GM12891 (cell line): ENCODE results near the gene CNIH3.

ENCODE experiments used
- DNase-seq: peaks from one replicate; pipeline ENCODE4 v3.0.0; 2011; ENCODE audit warnings: low spot score; ENCODE audit not compliant: insufficient read length
- FAIRE-seq: peaks from 2 replicates; lab custom pipeline; 2011; peaks lifted over from hg19 to GRCh38; lab: Jason Lieb, UNC
- PAX5 ChIP-seq: IDR thresholded peaks from 2 replicates; pipeline ENCODE4 v1.6.1; 2011; ENCODE audit warnings: low read length, moderate library complexity, mild to moderate bottlenecking; ENCODE audit not compliant: insufficient read depth, severe bottlenecking
- POLR2A ChIP-seq: IDR thresholded peaks from 2 replicates; pipeline ENCODE4 v1.6.1; 2011; ENCODE audit warnings: low read depth, low read length, control low read depth
- POLR2AphosphoS5 ChIP-seq: IDR thresholded peaks from 2 replicates; pipeline ENCODE4 v1.6.1; 2011; ENCODE audit warnings: low read depth, low read length, control low read depth
- POU2F2 ChIP-seq: IDR thresholded peaks from 2 replicates; pipeline ENCODE4 v1.6.1; 2011; ENCODE audit warnings: low read depth, mild to moderate bottlenecking, control low read depth, low read length, moderate library complexity
- SPI1 ChIP-seq: IDR thresholded peaks from 2 replicates; pipeline ENCODE4 v1.6.1; 2011; ENCODE audit warnings: low read depth, low read length, control low read depth
- TAF1 ChIP-seq: IDR thresholded peaks from 2 replicates; pipeline ENCODE4 v1.6.1; 2011; ENCODE audit warnings: low read depth, low read length, control low read depth

The CNIH3 gene

DNA sequence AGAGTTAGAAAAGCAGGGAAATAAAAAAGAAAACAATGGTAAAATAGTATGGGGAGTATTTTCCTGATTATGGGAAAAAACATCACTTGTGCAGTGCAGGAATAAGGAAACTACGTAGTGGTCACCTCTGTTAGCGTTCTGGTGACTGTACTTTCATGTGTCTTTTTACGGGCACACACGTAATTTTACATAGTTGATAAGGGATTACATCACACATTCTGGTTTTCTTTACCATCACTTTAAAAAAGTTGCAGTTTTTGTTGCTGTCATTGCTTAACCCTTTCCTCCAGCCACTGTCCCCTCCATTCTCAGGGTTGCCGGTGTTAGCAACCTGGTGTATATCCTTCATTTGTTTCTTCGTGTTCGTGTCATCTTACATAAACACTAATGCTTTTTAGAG lies 35.1 kb downstream of the CNIH3 start:
- no peak for FAIRE-seq
- TF ChIP-seq TAF1 (no peak), SPI1 (no peak), POU2F2 (no peak), POLR2A (no peak)
- DNase-seq, result no peak

DNA sequence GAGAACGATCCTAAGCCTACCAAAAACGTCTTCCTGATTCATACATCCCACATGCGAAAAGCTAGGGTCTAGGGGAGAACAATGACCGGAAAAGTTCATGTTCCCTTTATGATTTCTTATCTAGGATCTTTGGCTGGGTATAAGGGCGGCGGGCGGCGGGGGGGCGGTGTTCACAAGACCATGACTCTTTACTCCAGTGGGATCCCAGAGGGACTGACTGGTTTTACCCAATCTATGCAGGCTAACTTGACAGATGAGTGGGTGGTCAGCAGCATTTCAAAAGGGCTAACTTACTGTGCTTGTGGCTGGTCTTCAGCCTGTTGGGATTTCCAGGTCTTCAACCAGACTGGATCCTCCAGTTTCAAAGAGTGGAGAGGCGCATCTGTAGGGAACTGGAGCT lies 40.3 kb downstream of the CNIH3 start:
- DNase-seq, result no peak
- no peak for FAIRE-seq
- no peak for TF ChIP-seq POLR2AphosphoS5
- no peak for TF ChIP-seq SPI1
- no peak for TF ChIP-seq PAX5
- no peak for TF ChIP-seq TAF1
- no peak for TF ChIP-seq POLR2A
- no peak for TF ChIP-seq POU2F2

DNA sequence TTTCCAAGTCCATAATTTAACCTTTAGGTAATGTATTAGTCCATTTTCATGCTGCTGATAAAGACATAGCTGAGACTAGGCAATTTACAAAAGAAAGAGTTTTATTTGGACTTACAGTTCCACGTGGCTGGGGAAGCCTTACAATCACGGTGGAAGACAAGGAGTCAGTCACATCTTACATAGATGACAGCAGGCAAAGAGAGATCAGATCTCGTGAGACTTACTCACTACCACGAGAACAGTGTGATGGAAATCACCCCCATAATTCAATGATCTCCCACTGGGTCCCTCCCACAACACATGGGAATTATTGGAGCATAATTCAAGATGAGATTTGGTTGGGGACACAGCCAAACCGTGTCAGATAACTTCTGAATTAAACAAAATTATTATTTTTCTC lies 44.0 kb downstream of the CNIH3 start:
- FAIRE-seq (no peak), DNase-seq (no peak)
- TF ChIP-seq PAX5 (no peak), SPI1 (no peak), TAF1 (no peak), POLR2AphosphoS5 (no peak), POLR2A (no peak), POU2F2 (no peak)

DNA sequence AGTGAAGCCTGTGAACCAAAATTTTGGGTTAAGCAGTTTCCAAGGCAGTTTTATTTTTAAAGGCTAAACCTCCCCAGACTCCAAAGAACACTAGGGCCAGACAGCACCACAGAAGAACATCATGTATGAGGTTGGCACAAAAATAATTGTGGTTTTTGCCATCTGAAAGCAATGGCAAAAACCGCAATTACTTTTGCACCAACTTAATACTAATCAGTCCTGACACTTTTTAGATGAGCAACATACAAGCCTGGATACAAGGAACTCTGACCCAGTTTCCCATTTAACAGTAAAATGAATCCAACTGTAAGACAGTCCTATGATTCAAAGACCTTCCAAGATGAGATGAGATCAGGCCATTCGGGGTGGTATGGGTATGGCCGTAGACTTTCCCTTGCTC lies 46.8 kb downstream of the CNIH3 start:
- DNase-seq (no peak), FAIRE-seq (no peak)
- TF ChIP-seq POU2F2 (no peak), POLR2A (no peak), SPI1 (no peak), PAX5 (no peak), TAF1 (no peak), POLR2AphosphoS5 (no peak)

DNA sequence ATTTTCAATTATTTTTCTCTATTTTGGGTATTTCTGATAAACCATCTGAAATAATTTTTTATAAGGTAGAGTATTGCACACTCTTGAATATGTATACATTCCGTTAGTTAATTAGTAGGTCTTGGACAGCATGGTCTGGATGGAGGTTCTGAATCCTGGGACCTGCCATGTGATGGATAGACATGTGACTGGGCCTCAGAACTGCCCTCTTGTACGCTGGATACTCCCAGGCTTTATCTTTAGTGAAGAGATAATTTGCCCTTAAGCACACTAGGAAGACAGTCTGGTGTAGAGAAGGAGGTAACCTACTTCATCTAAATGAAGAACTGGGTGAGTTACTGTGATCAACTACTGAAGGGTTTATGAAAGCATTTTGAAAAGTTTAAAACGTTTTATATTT lies 48.9 kb downstream of the CNIH3 start:
- FAIRE-seq (no peak), DNase-seq (no peak)
- TF ChIP-seq TAF1, result no peak
- TF ChIP-seq PAX5, result no peak
- TF ChIP-seq SPI1, result no peak

DNA sequence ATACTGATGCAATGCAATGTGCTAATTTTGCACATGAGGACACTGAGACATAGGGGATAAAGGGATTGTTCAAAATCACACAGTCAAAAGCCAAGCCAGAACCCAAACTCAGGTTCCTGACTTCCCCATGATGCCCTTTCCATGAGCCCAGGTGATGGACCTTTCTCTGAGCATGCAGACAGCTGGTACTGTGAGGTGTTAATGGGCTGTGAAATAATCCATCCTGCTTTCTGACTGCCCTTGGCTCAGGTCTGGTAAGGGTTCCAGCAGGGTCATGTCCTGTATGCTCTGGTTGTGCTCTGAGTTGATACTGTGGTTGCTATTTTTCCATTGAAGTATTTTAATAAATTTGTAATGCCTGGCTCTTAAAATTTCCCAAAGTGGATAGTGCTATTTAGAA lies 50.0 kb downstream of the CNIH3 start:
- FAIRE-seq (no peak), DNase-seq (no peak)
- TF ChIP-seq PAX5 (no peak), POLR2AphosphoS5 (no peak), SPI1 (no peak), POLR2A (no peak), POU2F2 (no peak), TAF1 (no peak)

DNA sequence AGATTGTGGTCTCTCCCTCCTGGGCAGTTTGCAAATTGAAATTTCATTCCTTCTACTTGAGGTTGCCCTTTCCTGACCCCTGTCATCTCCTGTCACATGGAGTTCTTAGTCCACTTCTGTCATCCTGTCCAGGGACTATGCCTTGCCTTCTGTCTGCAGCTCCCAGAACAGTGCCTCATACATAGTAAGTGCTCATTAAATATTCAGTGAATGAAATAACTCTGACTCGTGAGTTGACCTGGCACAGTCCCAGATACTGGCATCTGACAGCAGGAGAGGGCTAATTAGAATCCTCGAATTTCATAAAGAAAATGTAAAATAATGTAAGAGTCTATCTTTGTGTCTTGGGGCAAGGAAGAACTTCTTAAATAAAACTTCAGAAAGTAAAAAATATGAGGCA lies 50.8 kb downstream of the CNIH3 start:
- FAIRE-seq (no peak), DNase-seq (no peak)
- TF ChIP-seq POLR2A (no peak), POU2F2 (no peak), SPI1 (no peak), TAF1 (no peak), PAX5 (no peak), POLR2AphosphoS5 (no peak)

DNA sequence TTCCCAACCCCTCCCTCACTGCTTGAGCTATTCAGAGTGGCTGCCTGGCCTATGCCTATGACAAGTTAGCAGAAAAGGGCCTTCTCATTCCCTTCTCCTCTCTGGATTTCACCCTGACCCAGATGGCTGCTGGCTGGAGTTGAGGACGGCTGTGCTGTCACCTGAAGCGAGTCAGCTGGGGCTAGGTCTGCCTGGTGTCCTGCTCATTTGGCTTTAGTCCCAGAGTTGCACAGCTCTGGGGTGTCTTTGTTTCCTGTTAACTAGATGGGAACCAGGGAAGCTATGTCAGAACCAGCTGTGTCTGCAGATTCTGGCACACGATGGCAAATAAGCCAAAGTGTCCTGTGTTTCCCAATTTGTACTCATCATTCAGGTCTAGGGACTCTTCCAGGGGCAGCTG lies 52.9 kb downstream of the CNIH3 start:
- no peak for DNase-seq
- no peak for TF ChIP-seq TAF1
- no peak for TF ChIP-seq PAX5
- no peak for TF ChIP-seq POU2F2
- TF ChIP-seq POLR2A, result no peak
- TF ChIP-seq SPI1, result no peak
- no peak for TF ChIP-seq POLR2AphosphoS5
- FAIRE-seq, result no peak

DNA sequence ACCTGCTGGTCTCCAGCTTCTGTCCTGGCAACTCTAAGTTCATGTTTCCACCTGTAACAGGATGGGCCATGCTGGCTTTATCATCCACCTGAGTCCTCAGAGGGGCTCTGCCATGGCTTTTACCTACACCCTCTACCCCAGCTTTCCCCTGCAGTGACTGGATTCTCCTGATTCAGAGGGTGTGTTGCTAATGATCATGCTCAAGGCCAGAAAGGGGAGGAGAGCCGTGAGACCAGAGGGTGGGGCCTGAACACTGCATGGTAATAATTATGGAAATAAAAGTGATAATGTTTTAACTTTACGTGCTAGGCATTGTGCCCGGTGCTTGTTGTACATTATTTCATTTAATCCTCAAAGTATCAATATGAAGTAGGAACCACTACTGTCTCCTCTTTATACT lies 53.3 kb downstream of the CNIH3 start:
- FAIRE-seq, result no peak
- no peak for DNase-seq

DNA sequence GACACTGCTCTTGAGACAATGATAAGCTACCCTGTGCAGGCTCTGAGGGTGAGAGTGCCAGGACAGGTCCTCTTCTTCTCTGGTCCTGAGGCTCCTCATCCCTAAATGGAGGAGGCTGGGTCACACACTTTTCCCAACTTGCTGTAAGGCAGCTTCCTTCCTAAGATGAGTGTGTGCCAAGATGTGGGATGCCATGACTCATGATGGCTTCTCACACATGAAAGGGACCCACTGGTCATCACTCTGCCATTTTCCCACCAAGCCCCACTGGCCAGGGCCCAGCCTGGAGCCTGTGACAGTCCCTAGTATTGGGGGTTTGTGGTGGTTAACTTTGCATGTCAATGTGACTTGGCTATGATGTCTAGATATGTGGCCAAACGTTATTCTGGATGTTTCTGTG lies 54.4 kb downstream of the CNIH3 start:
- no peak for TF ChIP-seq POLR2AphosphoS5
- FAIRE-seq, result no peak
- DNase-seq, result no peak

More for the DNA sequence above, 53.3 kb downstream of the CNIH3 start:
- TF ChIP-seq POU2F2 (no peak), POLR2A (no peak)

DNA sequence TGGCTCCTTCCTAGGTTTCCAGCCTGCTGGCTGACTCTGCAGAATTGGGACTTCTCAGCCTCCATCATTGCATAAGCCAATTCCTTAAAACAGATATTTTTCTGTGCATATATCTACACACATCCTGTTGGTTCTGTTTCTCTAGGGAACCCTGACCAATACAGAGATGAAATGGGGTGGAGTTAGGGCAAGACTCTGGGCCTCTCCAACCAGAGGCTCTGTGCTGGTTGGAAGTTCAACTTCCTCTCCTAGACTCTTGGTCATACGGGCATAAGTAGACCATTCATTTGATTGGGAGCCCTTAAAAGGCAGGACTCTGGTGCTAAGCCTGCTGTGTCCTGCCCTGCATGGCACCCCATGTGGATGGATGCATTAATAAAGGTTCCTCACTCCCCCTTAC lies 55.0 kb downstream of the CNIH3 start:
- FAIRE-seq (no peak), DNase-seq (no peak)
- TF ChIP-seq POLR2AphosphoS5 (no peak), POU2F2 (no peak), SPI1 (no peak), TAF1 (no peak), POLR2A (no peak), PAX5 (no peak)
